AG04449 (cell line): ENCODE measurements around the gene PRKG1.

ENCODE experiments used
- CTCF ChIA-PET: fragments of 350-600 bp; formaldehyde crosslinking; extraction: SDS; loops from one replicate; lab custom pipeline; 2021; ENCODE audit warnings: antibody characterized with exemption; lab: Yijun Ruan, JAX
- POLR2A ChIA-PET: fragments of 400-600, 350-600 bp; formaldehyde crosslinking; extraction: SDS; loops from one replicate; lab custom pipeline; 2020; ENCODE audit warnings: antibody characterized with exemption, inconsistent platforms; lab: Yijun Ruan, JAX
- DNase-seq: peaks from one replicate; pipeline ENCODE4 v3.0.0-alpha.2; 2010; ENCODE audit warnings: low read depth, low spot score
- H3K4me3 ChIP-seq: 2 replicates; pipeline ENCODE4 v1.5.1; 2011; ENCODE audit warnings: low read depth, mild to moderate bottlenecking, control low read depth, low read length
- TF ChIP-seq, protein P1 (sequence below): IDR thresholded peaks from one replicate; pipeline ENCODE4 v1.5.1; 2011; ENCODE audit warnings: mild to moderate bottlenecking, moderate library complexity, low read length, control low read depth, inconsistent platforms; ENCODE audit not compliant: insufficient read depth; ENCODE audit errors: missing control alignments

Gene PRKG1

DNA sequence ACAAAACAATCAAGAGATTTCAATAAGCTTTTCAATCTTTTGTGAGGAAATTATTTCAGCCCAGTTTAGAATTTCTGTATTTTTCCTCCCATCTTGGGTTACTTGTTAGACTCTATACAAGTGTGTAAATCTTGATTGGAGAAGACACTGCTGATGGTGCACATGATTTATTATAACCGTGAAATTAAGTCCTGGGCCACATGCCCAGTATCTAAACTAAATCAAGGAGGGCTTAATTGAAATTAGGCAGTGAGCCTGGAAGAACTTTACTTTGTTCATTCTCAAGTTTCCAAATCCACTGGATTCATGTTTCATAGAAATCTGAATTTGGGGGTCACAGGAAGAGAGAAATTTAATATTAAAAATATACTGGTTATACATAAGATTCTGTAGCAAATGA lies 580.6 kb downstream of the PRKG1 start:
- TF ChIP-seq, protein P1, sequence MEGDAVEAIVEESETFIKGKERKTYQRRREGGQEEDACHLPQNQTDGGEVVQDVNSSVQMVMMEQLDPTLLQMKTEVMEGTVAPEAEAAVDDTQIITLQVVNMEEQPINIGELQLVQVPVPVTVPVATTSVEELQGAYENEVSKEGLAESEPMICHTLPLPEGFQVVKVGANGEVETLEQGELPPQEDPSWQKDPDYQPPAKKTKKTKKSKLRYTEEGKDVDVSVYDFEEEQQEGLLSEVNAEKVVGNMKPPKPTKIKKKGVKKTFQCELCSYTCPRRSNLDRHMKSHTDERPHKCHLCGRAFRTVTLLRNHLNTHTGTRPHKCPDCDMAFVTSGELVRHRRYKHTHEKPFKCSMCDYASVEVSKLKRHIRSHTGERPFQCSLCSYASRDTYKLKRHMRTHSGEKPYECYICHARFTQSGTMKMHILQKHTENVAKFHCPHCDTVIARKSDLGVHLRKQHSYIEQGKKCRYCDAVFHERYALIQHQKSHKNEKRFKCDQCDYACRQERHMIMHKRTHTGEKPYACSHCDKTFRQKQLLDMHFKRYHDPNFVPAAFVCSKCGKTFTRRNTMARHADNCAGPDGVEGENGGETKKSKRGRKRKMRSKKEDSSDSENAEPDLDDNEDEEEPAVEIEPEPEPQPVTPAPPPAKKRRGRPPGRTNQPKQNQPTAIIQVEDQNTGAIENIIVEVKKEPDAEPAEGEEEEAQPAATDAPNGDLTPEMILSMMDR: no peak
- POLR2A ChIA-PET: no interaction called here
- DNase-seq: no peak
- no peak overlapping the region for H3K4me3 ChIP-seq
- CTCF ChIA-PET: no interaction called here

DNA sequence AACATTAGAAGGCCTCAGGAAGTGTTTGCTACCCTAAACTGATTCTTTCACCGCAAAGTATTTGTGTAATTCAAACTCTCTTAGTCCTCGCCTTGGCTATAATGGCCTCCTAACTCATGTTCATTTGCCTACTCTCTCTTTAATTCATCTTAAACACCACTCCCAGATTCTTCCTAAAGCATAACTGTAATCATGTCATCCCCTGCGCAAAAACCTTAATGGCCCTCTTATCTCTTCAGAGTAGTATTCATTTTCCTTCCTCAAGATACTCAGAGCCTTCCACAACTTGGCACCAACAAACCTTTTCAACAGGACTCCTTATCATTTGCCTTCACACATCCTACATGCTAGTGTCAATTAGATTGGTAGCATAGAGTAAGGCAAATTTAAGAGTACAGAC lies 582.2 kb downstream of the PRKG1 start:
- DNase-seq: no peak
- ChIA-PET POLR2A (no interaction called here), CTCF (no interaction called here)
- TF ChIP-seq, protein P1: no peak
- no peak overlapping the region for H3K4me3 ChIP-seq

DNA sequence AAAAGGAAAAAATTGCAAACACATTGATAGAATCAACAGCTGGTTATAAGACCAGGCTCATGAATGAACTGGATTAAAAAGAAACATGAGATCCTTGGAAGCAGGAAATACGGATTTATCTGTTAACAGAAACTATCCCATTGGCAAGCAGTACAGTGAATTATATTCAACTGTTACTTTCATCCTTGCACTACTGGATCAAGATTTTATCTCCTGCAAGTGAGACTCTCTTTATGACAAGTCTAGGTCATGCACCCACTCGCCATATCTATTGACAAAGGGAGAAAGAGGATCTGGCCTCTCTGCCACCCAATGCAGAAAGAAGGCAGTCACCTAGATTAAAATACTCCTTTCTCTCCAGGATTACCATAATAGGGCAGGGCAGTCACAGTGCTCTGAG lies 583.7 kb downstream of the PRKG1 start:
- H3K4me3 ChIP-seq: no peak overlapping the region
- POLR2A ChIA-PET: no interaction called here
- CTCF ChIA-PET: no interaction called here
- no peak for DNase-seq
- TF ChIP-seq, protein P1: no peak

DNA sequence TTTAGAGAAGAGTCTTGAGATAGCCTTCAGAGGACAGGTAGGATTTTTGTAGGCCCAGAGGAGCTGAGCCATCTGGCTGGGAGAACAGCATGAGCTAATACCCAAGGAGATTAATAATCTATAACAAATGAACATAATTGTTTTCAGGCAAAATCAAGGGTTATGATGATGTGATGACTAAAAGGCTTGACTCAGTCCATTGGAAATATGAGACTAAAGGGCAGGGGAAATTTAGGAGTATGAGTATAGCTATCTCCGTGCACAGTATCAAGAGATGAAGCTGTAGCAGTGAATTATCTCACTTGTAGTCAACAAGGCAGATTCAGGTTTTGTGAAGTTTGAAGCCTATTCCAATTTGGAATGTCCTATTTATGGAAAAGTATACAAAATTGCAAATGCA lies 585.1 kb downstream of the PRKG1 start:
- TF ChIP-seq, protein P1: no peak
- DNase-seq: no peak
- CTCF ChIA-PET: no interaction called here
- no peak overlapping the region for H3K4me3 ChIP-seq
- POLR2A ChIA-PET: interaction anchor here (1.0 to 1.2 kb wide), 2 partner anchors 9 to 666 kb away, joined by 3 to 4 read pairs; no protein-coding TSS in a partner anchor

DNA sequence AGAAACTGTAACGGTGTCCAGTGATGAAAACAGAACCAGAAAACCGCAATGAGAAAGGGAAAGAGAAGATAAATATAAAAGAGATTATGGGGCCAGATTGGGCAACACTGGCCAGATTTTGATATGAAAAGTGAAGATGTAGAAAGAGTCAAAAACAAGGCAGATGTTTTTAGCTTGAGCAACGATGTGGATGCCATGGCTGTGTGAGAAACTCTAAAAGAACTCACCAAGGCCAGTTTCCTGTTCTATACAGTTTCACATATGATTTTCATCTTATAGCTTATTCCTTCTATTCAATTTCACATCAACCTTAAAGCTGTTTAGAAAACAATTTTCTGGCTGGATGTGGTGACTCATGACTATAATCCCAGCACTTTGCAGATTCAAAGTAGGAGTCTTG lies 588.8 kb downstream of the PRKG1 start:
- no peak for DNase-seq
- CTCF ChIA-PET: no interaction called here
- POLR2A ChIA-PET: interaction anchor here (0.7 kb wide), 1 partner anchor 333 kb away, joined by 3 read pairs; no protein-coding TSS in a partner anchor
- no peak overlapping the region for H3K4me3 ChIP-seq
- TF ChIP-seq, protein P1: no peak

DNA sequence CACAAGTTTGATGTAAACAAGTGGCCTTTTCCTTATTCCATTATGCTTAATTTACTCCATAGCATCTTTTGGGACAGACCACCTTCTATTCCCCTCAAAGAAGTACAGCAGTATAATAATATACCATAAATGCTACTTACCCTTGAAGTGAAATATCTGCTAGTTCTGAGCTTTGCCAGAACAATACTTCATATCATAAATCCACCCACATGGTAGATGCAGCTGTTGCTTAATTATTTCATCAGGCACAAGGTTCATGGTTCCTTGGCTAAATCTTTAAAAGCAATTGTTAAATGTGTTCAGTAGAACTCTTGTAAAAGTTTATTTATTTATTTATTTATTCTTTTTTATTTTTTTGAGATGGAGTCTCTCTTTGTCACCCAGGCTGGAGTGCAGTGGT lies 592.2 kb downstream of the PRKG1 start:
- H3K4me3 ChIP-seq: no peak overlapping the region
- DNase-seq: no peak
- TF ChIP-seq, protein P1: no peak
- CTCF ChIA-PET: no interaction called here
- POLR2A ChIA-PET: no interaction called here
